ENCODE data around the gene MIS18A. TPM values are rescaled to one million over a fixed set of nuclear protein-coding genes. Genes with fewer than 3 reads are reported as not detected.

Gene MIS18A
- total and polyA plus RNA-seq, 2 experiments from 2014 or later = 46.1 to 133 TPM

- Mint-ChIP-seq H3K27me3 (ENCODE audit: insufficient read depth, low read depth, poor library complexity) (no peaks in the 10 kb centered on the region), H3K9me3 (0 out of 3 replicates have a peak, but pooled peaks cover 3% of the 10 kb centered on the region), H3K4me1 (peaks cover 18% of the 10 kb centered on the region), H3K4me3 (no peak overlapping the region), H3K36me3 (ENCODE audit: low read depth) (no peaks in the 10 kb centered on the region), H3K27ac (no peak overlapping the region)
- no peak overlapping the region for H2AFZ ChIP-seq
- no peaks in the 10 kb centered on the region for H3K4me1 ChIP-seq (ENCODE audit: insufficient read depth)
- H3K9me2 ChIP-seq (ENCODE audit: insufficient read depth) = 0 out of 2 replicates have a peak, but pooled peaks cover 4% of the 10 kb centered on the region
- H3K79me2 ChIP-seq (replicated peaks; ENCODE audit: insufficient read depth) = no peaks in the 10 kb centered on the region
- ATAC-seq = no peak
- TF ChIP-seq ZNF331 (CRISPR knock-in tag; IDR thresholded peaks at IDR 0.05; ENCODE audit: low read depth) (no peak), CTCF (conservative IDR thresholded peaks at IDR 0.05; ENCODE audit: low read depth in 2 of 2) (no peak), ZNF114 (CRISPR knock-in tag; IDR thresholded peaks at IDR 0.05) (no peak), EZH2phosphoT487 (IDR thresholded peaks at IDR 0.05; ENCODE audit: unreplicated experiment) (no peak), EZH2 (IDR thresholded peaks at IDR 0.05; ENCODE audit: low read depth, unreplicated experiment) (no peak), REST (IDR thresholded peaks at IDR 0.05; ENCODE audit: unreplicated experiment) (no peak), ETS1 (IDR thresholded peaks at IDR 0.05) (no peak), STAT1 (IDR thresholded peaks at IDR 0.05; ENCODE audit: unreplicated experiment) (no peak), ZNF462 (CRISPR knock-in tag; IDR thresholded peaks at IDR 0.05) (no peak), NANOG (IDR thresholded peaks at IDR 0.05; ENCODE audit: borderline replicate concordance) (no peak), CREB1 (CRISPR knock-in tag; IDR thresholded peaks at IDR 0.05; ENCODE audit: low read depth) (no peak), POLR2AphosphoS5 (IDR thresholded peaks at IDR 0.05; ENCODE audit: low read depth) (no peak), JUNB (IDR thresholded peaks at IDR 0.05; ENCODE audit: unreplicated experiment) (no peak)
- H3F3A ChIP-seq (replicated peaks; ENCODE audit: low read depth) = no peaks in the 10 kb centered on the region
- no peak overlapping the region for H3K4me3 ChIP-seq
- no peaks in the 10 kb centered on the region for H4K20me1 ChIP-seq (replicated peaks; ENCODE audit: insufficient read depth)
- no peak overlapping the region for H3K4me2 ChIP-seq
- H3K36me3 ChIP-seq (ENCODE audit: insufficient read depth) = no peaks in the 10 kb centered on the region
- no peaks in the 10 kb centered on the region for H3K27me3 ChIP-seq (ENCODE audit: insufficient read depth)
- no peak for DNase-seq (ENCODE audit: low spot score)
- H3K27ac ChIP-seq (ENCODE audit: low read depth) = no peak overlapping the region
These were observed 45.7 kb downstream of the MIS18A start for GRCh38 chr21:32233055-32233546.
